ENCODE measurements around the gene ZDHHC7. TPM values are rescaled to one million over a fixed set of nuclear protein-coding genes. Genes with fewer than 3 reads are reported as not detected.

Gene ZDHHC7
- total and polyA plus RNA-seq, 9 of the 15 experiments (the other 6 are each of a cell fraction or from before 2014, with no cell fraction given) = 1.7 to 49.7 (median 37.4) TPM

GRCh38 chr16:84929421-84930297 is 81.7 kb downstream of the ZDHHC7 start (continued):
- TF ChIP-seq EWSR1 (IDR thresholded peaks at IDR 0.05; ENCODE audit: borderline replicate concordance, low read depth, partially characterized antibody) = no peak
- TF ChIP-seq SP1 (CRISPR knock-in tag; IDR thresholded peaks at IDR 0.05) = no peak
- no peak for TF ChIP-seq THRB (CRISPR knock-in tag; conservative IDR thresholded peaks at IDR 0.05)
- TF ChIP-seq KDM2B (CRISPR knock-in tag; IDR thresholded peaks at IDR 0.05) = no peak
- no peak for TF ChIP-seq ZNF197 (CRISPR knock-in tag; IDR thresholded peaks at IDR 0.05; ENCODE audit: low read depth)
- no peak for TF ChIP-seq SMAD3 (CRISPR knock-in tag; conservative IDR thresholded peaks at IDR 0.05)
- TF ChIP-seq ZNF785 (CRISPR knock-in tag; IDR thresholded peaks at IDR 0.05) = no peak
- no peak for TF ChIP-seq MCM3 (IDR thresholded peaks at IDR 0.05)
- TF ChIP-seq GTF2B (IDR thresholded peaks at IDR 0.05; ENCODE audit: extremely low read depth, insufficient read length) = no peak
- no peak for TF ChIP-seq IRF2 (CRISPR knock-in tag; IDR thresholded peaks at IDR 0.05)
- TF ChIP-seq BCOR (IDR thresholded peaks at IDR 0.05) = no peak
- TF ChIP-seq NFRKB (IDR thresholded peaks at IDR 0.05; ENCODE audit: low read depth) = no peak
- TF ChIP-seq SMAD4 (CRISPR knock-in tag; conservative IDR thresholded peaks at IDR 0.05) = no peak
- TF ChIP-seq BRD4 (IDR thresholded peaks at IDR 0.05) = no peak
- TF ChIP-seq RNF2 (IDR thresholded peaks at IDR 0.05) = 0 out of 2 replicates have a peak, but pooled peaks have one; percentile 41
- no peak for TF ChIP-seq ILK (tag; IDR thresholded peaks at IDR 0.05; ENCODE audit: borderline replicate concordance, low read depth)
- TF ChIP-seq ARID2 (IDR thresholded peaks at IDR 0.05) = no peak
- TF ChIP-seq PTBP1 (IDR thresholded peaks at IDR 0.05; ENCODE audit: low read depth, low read length) = no peak
- no peak for TF ChIP-seq SRSF7 (optimal IDR thresholded peaks at IDR 0.05; ENCODE audit: low read depth, low read length)
- no peak for TF ChIP-seq GATA2 (CRISPR knock-in tag; IDR thresholded peaks at IDR 0.05)
- no peak for TF ChIP-seq ATF7 (IDR thresholded peaks at IDR 0.05)
- TF ChIP-seq CXXC5 (CRISPR knock-in tag; IDR thresholded peaks at IDR 0.05) = no peak; the same call in 1 of the 2 replicates
- TF ChIP-seq CBFA2T3 (IDR thresholded peaks at IDR 0.05) = peak; percentile 29; the same call in 1 of the 2 replicates
- no peak for TF ChIP-seq ZNF282 (CRISPR knock-in tag; IDR thresholded peaks at IDR 0.05)
- no peak for TF ChIP-seq NBN (IDR thresholded peaks at IDR 0.05; ENCODE audit: low read depth)
- TF ChIP-seq ZBTB17 (CRISPR knock-in tag; IDR thresholded peaks at IDR 0.05) = no peak
- TF ChIP-seq ZNF384 (IDR thresholded peaks at IDR 0.05; ENCODE audit: low read depth, low read length) = no peak
- no peak for TF ChIP-seq SMARCB1 (IDR thresholded peaks at IDR 0.05; ENCODE audit: insufficient read length, low read depth)
- TF ChIP-seq FOXP1 (CRISPR knock-in tag; IDR thresholded peaks at IDR 0.05) = peak; percentile 97; the same call in 1 of the 2 replicates
- TF ChIP-seq PRPF4 (IDR thresholded peaks at IDR 0.05; ENCODE audit: insufficient read depth, low read depth, low read length, poor library complexity, severe bottlenecking) = no peak

Measured in K562 (cell line).